ENCODE data around the gene DBT. TPM values are rescaled to one million over a fixed set of nuclear protein-coding genes. Genes with fewer than 3 reads are reported as not detected.

Gene DBT
- total and polyA plus RNA-seq, 2 of the 13 experiments (the other 11 are each of a cell fraction or from before 2014, with no cell fraction given) = 3.3 to 10.2 TPM

- TF ChIP-seq TEF (CRISPR knock-in tag; IDR thresholded peaks at IDR 0.05) = 0 out of 2 replicates have a peak, but pooled peaks have one; percentile 43
- peak; percentile 86 for TF ChIP-seq KAT8 (CRISPR knock-in tag; IDR thresholded peaks at IDR 0.05)
- peak; percentile 64 for TF ChIP-seq ZNF563 (CRISPR knock-in tag; IDR thresholded peaks at IDR 0.05)
- TF ChIP-seq, protein P1, sequence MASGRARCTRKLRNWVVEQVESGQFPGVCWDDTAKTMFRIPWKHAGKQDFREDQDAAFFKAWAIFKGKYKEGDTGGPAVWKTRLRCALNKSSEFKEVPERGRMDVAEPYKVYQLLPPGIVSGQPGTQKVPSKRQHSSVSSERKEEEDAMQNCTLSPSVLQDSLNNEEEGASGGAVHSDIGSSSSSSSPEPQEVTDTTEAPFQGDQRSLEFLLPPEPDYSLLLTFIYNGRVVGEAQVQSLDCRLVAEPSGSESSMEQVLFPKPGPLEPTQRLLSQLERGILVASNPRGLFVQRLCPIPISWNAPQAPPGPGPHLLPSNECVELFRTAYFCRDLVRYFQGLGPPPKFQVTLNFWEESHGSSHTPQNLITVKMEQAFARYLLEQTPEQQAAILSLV (CRISPR knock-in tag; IDR thresholded peaks at IDR 0.05; ENCODE audit: borderline replicate concordance) = 0 out of 2 replicates have a peak, but pooled peaks have one; percentile 24
- TF ChIP-seq ZNF792 (CRISPR knock-in tag; IDR thresholded peaks at IDR 0.05) = peak; percentile 33; the same call in 1 of the 2 replicates
- 0 out of 2 replicates have a peak, but pooled peaks have one; percentile 69 for TF ChIP-seq KLF12 (CRISPR knock-in tag; IDR thresholded peaks at IDR 0.05; ENCODE audit: borderline replicate concordance)
- TF ChIP-seq BATF2 (CRISPR knock-in tag; IDR thresholded peaks at IDR 0.05) = no peak
- no peak for TF ChIP-seq ZNF12 (CRISPR knock-in tag; IDR thresholded peaks at IDR 0.05)
- TF ChIP-seq GPBP1L1 (CRISPR knock-in tag; IDR thresholded peaks at IDR 0.05) = no peak
- no peak for TF ChIP-seq RORA (CRISPR knock-in tag; IDR thresholded peaks at IDR 0.05)
- TF ChIP-seq PAWR (CRISPR knock-in tag; IDR thresholded peaks at IDR 0.05; ENCODE audit: borderline replicate concordance) = no peak
- TF ChIP-seq TCF12 (IDR thresholded peaks at IDR 0.05) = no peak
- no peak for TF ChIP-seq TCF12 (CRISPR knock-in tag; IDR thresholded peaks at IDR 0.05)
- no peak for TF ChIP-seq RFXANK (CRISPR knock-in tag; IDR thresholded peaks at IDR 0.05)
- TF ChIP-seq NR2F6 (IDR thresholded peaks at IDR 0.05) = no peak; the same call in 1 of the 2 replicates
- TF ChIP-seq NR2F6 (CRISPR knock-in tag; IDR thresholded peaks at IDR 0.05) = 0 out of 2 replicates have a peak, but pooled peaks have one; percentile 7
- TF ChIP-seq NFATC3 (CRISPR knock-in tag; IDR thresholded peaks at IDR 0.05) = no peak
- TF ChIP-seq, protein P2, sequence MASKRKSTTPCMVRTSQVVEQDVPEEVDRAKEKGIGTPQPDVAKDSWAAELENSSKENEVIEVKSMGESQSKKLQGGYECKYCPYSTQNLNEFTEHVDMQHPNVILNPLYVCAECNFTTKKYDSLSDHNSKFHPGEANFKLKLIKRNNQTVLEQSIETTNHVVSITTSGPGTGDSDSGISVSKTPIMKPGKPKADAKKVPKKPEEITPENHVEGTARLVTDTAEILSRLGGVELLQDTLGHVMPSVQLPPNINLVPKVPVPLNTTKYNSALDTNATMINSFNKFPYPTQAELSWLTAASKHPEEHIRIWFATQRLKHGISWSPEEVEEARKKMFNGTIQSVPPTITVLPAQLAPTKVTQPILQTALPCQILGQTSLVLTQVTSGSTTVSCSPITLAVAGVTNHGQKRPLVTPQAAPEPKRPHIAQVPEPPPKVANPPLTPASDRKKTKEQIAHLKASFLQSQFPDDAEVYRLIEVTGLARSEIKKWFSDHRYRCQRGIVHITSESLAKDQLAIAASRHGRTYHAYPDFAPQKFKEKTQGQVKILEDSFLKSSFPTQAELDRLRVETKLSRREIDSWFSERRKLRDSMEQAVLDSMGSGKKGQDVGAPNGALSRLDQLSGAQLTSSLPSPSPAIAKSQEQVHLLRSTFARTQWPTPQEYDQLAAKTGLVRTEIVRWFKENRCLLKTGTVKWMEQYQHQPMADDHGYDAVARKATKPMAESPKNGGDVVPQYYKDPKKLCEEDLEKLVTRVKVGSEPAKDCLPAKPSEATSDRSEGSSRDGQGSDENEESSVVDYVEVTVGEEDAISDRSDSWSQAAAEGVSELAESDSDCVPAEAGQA (IDR thresholded peaks at IDR 0.05; ENCODE audit: low read depth) = no peak
- TF ChIP-seq, protein P2 (CRISPR knock-in tag; IDR thresholded peaks at IDR 0.05; ENCODE audit: borderline replicate concordance) = no peak
- no peak for TF ChIP-seq DBP (CRISPR knock-in tag; IDR thresholded peaks at IDR 0.05; ENCODE audit: not compliant biosample characterization)
These were observed 16.5 kb upstream of the DBT start, which contains the start of gene RTCA (continued) for GRCh38 chr1:100265931-100266740.
